GM10248 (cell line): ENCODE results near the gene NIPAL3.

Experiments used
- CTCF ChIA-PET: fragments of 300-600 bp; sonication (Branson Sonifier 250); formaldehyde crosslinking; extraction: SDS; loops from one replicate; lab custom pipeline; 2021; ENCODE audit warnings: antibody characterized with exemption; lab: Yijun Ruan, JAX
- POLR2A ChIA-PET: fragments of 350-650 bp; sonication (Branson Sonifier 250); formaldehyde crosslinking; extraction: SDS; loops from one replicate; lab custom pipeline; 2020; ENCODE audit warnings: antibody characterized with exemption; lab: Yijun Ruan, JAX
- DNase-seq: peaks from one replicate; pipeline ENCODE4 v3.0.0; 2012; ENCODE audit errors: extremely low spot score
- CTCF ChIP-seq: IDR thresholded peaks from 2 replicates; pipeline ENCODE4 v1.5.1; 2012; ENCODE audit warnings: mild to moderate bottlenecking, low read depth; ENCODE audit errors: extremely low read depth, missing control alignments, control extremely low read depth

The NIPAL3 gene

GRCh38 chr1:24474193-24474592 is 58.6 kb downstream of the NIPAL3 start:
- CTCF ChIA-PET = interaction anchor here (1.3 to 3.2 kb wide), 3 partner anchors 15 to 81 kb away, joined by 3 to 10 read pairs (median 5); partner anchors contain the start of gene NIPAL3
- no peak for DNase-seq
- TF ChIP-seq CTCF = no peak
- POLR2A ChIA-PET = no interaction called here

GRCh38 chr1:24475700-24476099 is 60.1 kb downstream of the NIPAL3 start:
- TF ChIP-seq CTCF = no peak
- ChIA-PET POLR2A (interaction anchor here (0.7 kb wide), 1 partner anchor 740 kb away, joined by 6 read pairs; no protein-coding TSS in a partner anchor), CTCF (interaction anchor here (2.0 to 3.2 kb wide), 2 partner anchors 11 to 16 kb away, joined by 6 to 10 read pairs; no protein-coding TSS in a partner anchor)
- no peak for DNase-seq

DNA sequence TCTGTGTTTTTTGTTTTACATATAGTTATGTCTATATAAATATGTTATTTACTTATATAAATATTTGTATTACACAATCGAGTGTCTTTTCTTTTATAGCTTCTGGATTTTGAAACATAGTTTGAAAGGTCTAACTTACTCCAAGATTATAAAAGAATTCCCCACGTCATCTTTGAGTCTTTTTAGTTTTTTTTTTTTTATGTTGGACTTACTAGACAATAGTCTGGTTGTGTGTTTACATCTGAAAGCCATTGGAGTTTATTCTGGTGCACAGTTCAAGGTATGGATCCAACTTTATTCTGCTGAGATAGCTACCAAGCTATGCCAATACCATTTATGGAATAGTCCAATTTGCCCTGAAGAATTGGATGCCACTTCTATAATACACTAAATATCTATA is 61.0 kb downstream of the NIPAL3 start:
- no peak for DNase-seq
- ChIA-PET POLR2A (interaction anchor here (0.7 kb wide), 1 partner anchor 739 kb away, joined by 6 read pairs; no protein-coding TSS in a partner anchor), CTCF (interaction anchor here (1.2 to 3.2 kb wide), 5 partner anchors 10 to 111 kb away, joined by 3 to 10 read pairs (median 3); no protein-coding TSS in a partner anchor)
- no peak for TF ChIP-seq CTCF

DNA sequence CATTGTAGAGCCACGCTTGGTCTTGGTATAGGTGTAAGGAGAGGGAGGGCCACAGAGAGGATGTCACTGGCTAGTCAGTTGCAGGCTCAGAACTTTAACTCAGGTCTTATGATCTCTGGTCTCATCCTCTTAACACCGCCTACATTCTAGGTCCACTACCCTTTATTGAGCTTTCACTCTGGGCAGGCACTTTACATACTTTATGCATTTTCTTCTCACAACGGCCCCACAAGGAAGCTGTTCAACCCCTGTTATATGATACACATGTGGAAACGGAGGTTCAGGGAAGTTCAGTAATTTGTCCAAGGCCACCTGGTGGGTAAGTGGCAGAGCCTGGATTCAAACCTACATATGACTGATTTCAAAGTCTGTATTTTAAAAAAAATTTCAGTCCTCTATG is 61.7 kb downstream of the NIPAL3 start:
- POLR2A ChIA-PET = no interaction called here
- CTCF ChIA-PET = interaction anchor here (1.1 to 3.2 kb wide), 6 partner anchors 9 to 110 kb away, joined by 3 to 10 read pairs (median 3); partner anchors contain the start of gene STPG1
- TF ChIP-seq CTCF = no peak
- DNase-seq = no peak

DNA sequence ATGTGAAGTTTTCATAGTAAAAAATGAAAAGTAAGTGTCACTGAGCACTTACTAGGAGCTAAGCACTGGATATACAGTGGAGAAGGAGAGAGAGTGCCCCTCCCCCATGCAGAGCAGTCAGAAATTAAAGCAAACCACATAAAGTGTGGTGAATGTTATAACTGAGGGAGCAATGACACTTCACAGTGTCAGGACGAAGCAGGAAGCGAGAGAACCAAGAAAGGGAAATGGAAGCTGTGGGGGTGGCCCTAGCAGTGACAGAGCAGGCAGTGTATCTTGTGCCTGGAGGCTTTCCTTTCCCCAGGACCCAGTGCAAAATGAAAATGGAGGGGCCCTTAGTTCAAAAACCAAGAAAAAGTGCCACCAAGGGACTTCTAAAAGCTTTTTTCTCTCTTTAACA is 65.5 kb downstream of the NIPAL3 start:
- TF ChIP-seq CTCF = no peak
- ChIA-PET POLR2A (interaction anchor here (0.7 kb wide), 1 partner anchor 66 kb away, joined by 3 read pairs; the partner anchor contains the start of gene NIPAL3), CTCF (interaction anchor here (0.7 to 1.9 kb wide), 9 partner anchors 10 to 291 kb away, joined by 3 to 8 read pairs (median 3); partner anchors contain the start of gene NIPAL3)
- peak; percentile 79 for DNase-seq

DNA sequence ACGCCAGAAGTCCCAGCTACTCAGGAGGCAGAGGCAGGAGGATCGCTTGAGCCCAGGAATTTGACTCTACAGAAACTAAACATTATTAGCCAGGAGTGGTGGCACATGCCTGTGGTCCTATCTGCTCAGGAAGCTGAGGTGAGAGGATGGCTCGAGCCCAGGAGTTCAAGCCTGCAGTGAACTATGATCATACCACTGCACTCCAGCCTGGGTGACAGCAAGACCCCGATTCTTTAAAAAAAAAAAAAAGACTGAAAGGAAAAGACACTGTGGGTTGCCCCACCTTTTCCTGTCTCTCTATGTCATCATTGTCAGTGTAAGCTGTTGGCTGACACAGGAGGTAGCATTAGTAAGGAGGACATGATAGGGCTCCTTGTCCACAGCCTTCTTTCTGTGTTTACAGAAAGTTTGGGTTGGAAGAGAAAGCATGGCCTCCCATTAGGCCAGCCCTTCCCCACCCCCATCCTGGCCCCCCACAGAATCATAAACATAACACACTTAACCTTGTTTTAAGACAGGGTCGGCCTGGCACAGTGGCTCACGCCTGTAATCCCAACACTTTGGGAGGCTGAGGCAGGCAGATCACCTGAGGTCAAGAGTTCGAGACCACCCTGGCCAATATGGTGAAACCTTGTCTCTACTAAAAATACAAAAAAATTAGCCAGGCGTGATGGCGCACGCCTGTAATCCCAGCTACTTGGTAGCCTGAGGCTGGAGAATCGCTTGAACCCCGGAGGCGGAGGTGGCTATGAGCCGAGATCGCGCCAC is 66.4 kb downstream of the NIPAL3 start:
- no peak for DNase-seq
- no peak for TF ChIP-seq CTCF
- ChIA-PET CTCF (interaction anchor here (0.7 to 1.9 kb wide), 6 partner anchors 11 to 292 kb away, joined by 3 to 8 read pairs (median 4); partner anchors contain the start of gene NIPAL3), POLR2A (interaction anchor here (0.6 to 0.7 kb wide), 2 partner anchors 67 to 247 kb away, joined by 3 read pairs; partner anchors contain the start of gene NIPAL3)
